Loucy (cell line): ENCODE results near the gene C1orf226.

ENCODE experiments used
- H2AFZ ChIP-seq: fragments of 200-600 bp; sonication (generic); 2 replicates; pipeline ENCODE4 v1.6.0; 2016; ENCODE audit warnings: antibody characterized with exemption, mild to moderate bottlenecking, low read length, moderate library complexity
- H3F3A ChIP-seq: fragments of 200-600 bp; 2 replicates; pipeline ENCODE4 v1.6.0; 2016; ENCODE audit warnings: antibody characterized with exemption, low read depth, mild to moderate bottlenecking
- H3K27me3 ChIP-seq: fragments of 200-600 bp; sonication (generic); 2 replicates; pipeline ENCODE4 v1.6.1; 2014; ENCODE audit warnings: low read length, mild to moderate bottlenecking; ENCODE audit not compliant: insufficient read depth, poor library complexity, severe bottlenecking
- H3K36me3 ChIP-seq: fragments of 200-600 bp; sonication (generic); 2 replicates; pipeline ENCODE4 v1.6.1; 2016; ENCODE audit warnings: low read length; ENCODE audit not compliant: insufficient read depth
- H3K4me1 ChIP-seq: fragments of 200-600 bp; sonication (generic); 2 replicates; pipeline ENCODE4 v1.5.1; 2014; ENCODE audit warnings: low read length, mild to moderate bottlenecking; ENCODE audit not compliant: insufficient read depth, poor library complexity, severe bottlenecking
- H3K4me2 ChIP-seq: fragments of 200-600 bp; sonication (generic); 2 replicates; pipeline ENCODE4 v1.6.0; 2014; ENCODE audit warnings: antibody characterized with exemption, low read length, low read depth, mild to moderate bottlenecking; ENCODE audit not compliant: poor library complexity, severe bottlenecking
- H3K4me3 ChIP-seq: fragments of 200-600 bp; sonication (generic); 2 replicates; pipeline ENCODE4 v1.5.1; 2014; ENCODE audit warnings: low read length, mild to moderate bottlenecking, mixed read lengths; ENCODE audit not compliant: poor library complexity, severe bottlenecking
- H3K79me2 ChIP-seq: fragments of 200-600 bp; sonication (generic); 2 replicates; pipeline ENCODE4 v1.6.1; 2014; ENCODE audit warnings: low read length; ENCODE audit not compliant: insufficient read depth
- H3K9ac ChIP-seq: fragments of 200-600 bp; sonication (generic); 2 replicates; pipeline ENCODE4 v1.6.0; 2014; ENCODE audit warnings: mild to moderate bottlenecking, low read depth, low read length, moderate library complexity; ENCODE audit not compliant: poor library complexity, severe bottlenecking
- H3K9me2 ChIP-seq: fragments of 200-600 bp; sonication (generic); replicated peaks from 2 replicates; pipeline ENCODE4 v1.6.1; 2016; ENCODE audit warnings: low read depth, low read length, mixed read lengths
- H3K9me3 ChIP-seq: fragments of 200-600 bp; sonication (generic); 2 replicates; pipeline ENCODE4 v1.6.1; 2014; ENCODE audit warnings: mild to moderate bottlenecking, antibody characterized with exemption, low read length, low read depth; ENCODE audit not compliant: insufficient read depth
- H4K20me1 ChIP-seq: fragments of 200-600 bp; sonication (generic); 2 replicates; pipeline ENCODE4 v1.6.0; 2014; ENCODE audit warnings: antibody characterized with exemption, low read length, mild to moderate bottlenecking; ENCODE audit not compliant: insufficient read depth, poor library complexity, severe bottlenecking
- EZH2phosphoT487 ChIP-seq: fragments of 200-600 bp; IDR thresholded peaks from 2 replicates; pipeline ENCODE4 v1.6.1; 2018; ENCODE audit warnings: antibody characterized with exemption, mild to moderate bottlenecking, moderate library complexity, borderline replicate concordance
- TF ChIP-seq, protein P1 (sequence below): fragments of 200-600 bp; sonication (generic); conservative IDR thresholded peaks from 2 replicates; pipeline ENCODE4 v1.5.1; 2014; ENCODE audit warnings: mild to moderate bottlenecking, antibody characterized with exemption, low read length

Gene C1orf226

DNA sequence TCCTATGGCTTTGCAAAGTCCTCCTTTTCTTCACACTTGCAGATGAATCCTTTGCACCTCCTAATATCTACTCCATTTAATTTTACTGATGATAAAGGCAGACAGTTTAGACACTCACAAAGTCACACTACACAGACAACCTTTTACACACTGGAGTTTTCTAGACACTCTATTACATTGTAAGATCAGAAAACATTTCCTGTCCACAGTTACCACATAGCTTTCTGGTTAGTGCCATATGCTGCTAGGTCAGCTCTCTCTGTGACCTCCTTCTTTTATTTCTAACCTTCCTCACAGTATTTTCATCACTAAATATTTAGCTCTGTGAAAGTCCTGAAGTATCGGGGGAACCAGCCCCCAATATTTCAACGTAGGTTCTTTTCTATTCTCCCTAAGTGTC, 25.3 kb downstream of the C1orf226 start:
- H3K4me1 ChIP-seq, result peaks cover 8% of the 10 kb centered on the region
- no peak overlapping the region for H3K4me3 ChIP-seq
- no peak overlapping the region for H2AFZ ChIP-seq
- H4K20me1 ChIP-seq, result no peaks in the 10 kb centered on the region
- no peak for TF ChIP-seq EZH2phosphoT487
- TF ChIP-seq, protein P1, sequence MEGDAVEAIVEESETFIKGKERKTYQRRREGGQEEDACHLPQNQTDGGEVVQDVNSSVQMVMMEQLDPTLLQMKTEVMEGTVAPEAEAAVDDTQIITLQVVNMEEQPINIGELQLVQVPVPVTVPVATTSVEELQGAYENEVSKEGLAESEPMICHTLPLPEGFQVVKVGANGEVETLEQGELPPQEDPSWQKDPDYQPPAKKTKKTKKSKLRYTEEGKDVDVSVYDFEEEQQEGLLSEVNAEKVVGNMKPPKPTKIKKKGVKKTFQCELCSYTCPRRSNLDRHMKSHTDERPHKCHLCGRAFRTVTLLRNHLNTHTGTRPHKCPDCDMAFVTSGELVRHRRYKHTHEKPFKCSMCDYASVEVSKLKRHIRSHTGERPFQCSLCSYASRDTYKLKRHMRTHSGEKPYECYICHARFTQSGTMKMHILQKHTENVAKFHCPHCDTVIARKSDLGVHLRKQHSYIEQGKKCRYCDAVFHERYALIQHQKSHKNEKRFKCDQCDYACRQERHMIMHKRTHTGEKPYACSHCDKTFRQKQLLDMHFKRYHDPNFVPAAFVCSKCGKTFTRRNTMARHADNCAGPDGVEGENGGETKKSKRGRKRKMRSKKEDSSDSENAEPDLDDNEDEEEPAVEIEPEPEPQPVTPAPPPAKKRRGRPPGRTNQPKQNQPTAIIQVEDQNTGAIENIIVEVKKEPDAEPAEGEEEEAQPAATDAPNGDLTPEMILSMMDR, result no peak
- no peaks in the 10 kb centered on the region for H3K9me3 ChIP-seq
- H3K27me3 ChIP-seq, result no peaks in the 10 kb centered on the region
- no peak overlapping the region for H3K9ac ChIP-seq
- no peaks in the 10 kb centered on the region for H3K36me3 ChIP-seq
- H3K79me2 ChIP-seq, result no peaks in the 10 kb centered on the region
- H3F3A ChIP-seq, result no peaks in the 10 kb centered on the region
- H3K4me2 ChIP-seq, result no peak overlapping the region
- H3K9me2 ChIP-seq, result no peaks in the 10 kb centered on the region

DNA sequence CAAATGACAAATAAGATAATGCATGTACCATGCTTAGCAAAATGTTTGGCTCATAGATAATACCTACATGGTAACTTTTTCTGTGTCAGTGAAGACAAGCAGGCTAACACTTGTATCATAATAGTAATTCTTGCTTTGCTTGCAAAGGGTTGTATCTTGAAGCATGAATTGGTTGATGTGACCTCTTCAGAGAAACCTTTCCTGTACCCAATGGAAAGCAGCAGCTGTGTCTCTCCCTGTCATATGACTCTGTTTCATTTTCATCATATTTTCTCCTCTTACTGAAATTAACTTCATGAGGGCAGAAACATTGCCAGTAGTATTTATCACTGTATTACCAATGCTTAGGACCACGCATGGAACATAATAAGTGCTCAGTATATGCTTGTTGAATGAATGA, 26.0 kb downstream of the C1orf226 start:
- Histone ChIP-seq H3K4me2 (no peak overlapping the region), H3K9me2 (no peaks in the 10 kb centered on the region), H2AFZ (peak overlapping the region; percentile 5; the same call in 1 of the 2 replicates), H3K9me3 (no peaks in the 10 kb centered on the region), H4K20me1 (no peaks in the 10 kb centered on the region), H3K4me3 (no peak overlapping the region), H3K27me3 (no peaks in the 10 kb centered on the region), H3K4me1 (peaks cover 8% of the 10 kb centered on the region), H3F3A (no peaks in the 10 kb centered on the region), H3K9ac (no peak overlapping the region), H3K79me2 (no peaks in the 10 kb centered on the region), H3K36me3 (no peaks in the 10 kb centered on the region)
- TF ChIP-seq, protein P1, result no peak
- TF ChIP-seq EZH2phosphoT487, result no peak

DNA sequence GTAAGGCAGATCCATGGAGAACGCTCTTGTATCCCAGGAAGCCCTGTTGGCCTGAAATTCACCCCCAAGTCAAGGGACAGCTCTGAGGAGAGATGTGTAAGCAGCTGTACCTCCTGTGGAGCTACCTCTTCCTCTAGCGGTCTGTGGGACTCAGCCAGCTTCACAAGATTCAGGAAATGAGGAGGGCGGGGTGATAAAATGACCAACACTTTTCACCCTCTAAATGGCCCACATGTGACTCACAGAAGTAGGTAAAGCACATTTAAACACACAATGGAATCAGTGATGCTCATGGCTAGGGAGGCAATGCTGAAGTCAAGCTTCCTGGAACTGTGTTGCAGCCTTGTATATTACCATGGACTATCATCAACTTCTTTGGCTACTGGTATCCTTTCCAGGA, 30.5 kb downstream of the C1orf226 start, which contains the start of gene SH2D1B:
TSS of gene SH2D1B (minus strand) at position 135 of the 400 bp plus-strand sequence. CDS start at position 15, 120 bp downstream.
- peaks cover 1% of the 10 kb centered on the region for H3K4me1 ChIP-seq
- TF ChIP-seq, protein P1, result no peak
- TF ChIP-seq EZH2phosphoT487, result no peak
- H2AFZ ChIP-seq, result 0 out of 2 replicates have a peak within 1 kb of the TSS, but pooled peaks have one; percentile 48
- no peaks in the 10 kb centered on the region for H3K9me2 ChIP-seq
- no peaks in the 10 kb centered on the region for H3K27me3 ChIP-seq
- no peaks in the 10 kb centered on the region for H3K36me3 ChIP-seq
- H3K9ac ChIP-seq, result no peak within 1 kb of the TSS
- H3K79me2 ChIP-seq, result no peaks in the 10 kb centered on the region
- H3K4me3 ChIP-seq, result no peak within 1 kb of the TSS
- H3K9me3 ChIP-seq, result no peaks in the 10 kb centered on the region
- H3F3A ChIP-seq, result no peaks in the 10 kb centered on the region
- no peak within 1 kb of the TSS for H3K4me2 ChIP-seq
- no peaks in the 10 kb centered on the region for H4K20me1 ChIP-seq
